Ascending aorta (tissue), 2 donors: ENCODE results near the gene CPSF3. TPM values are rescaled to one million over a fixed set of nuclear protein-coding genes. Genes with fewer than 3 reads are reported as not detected.

ENCODE experiments used
- DNase-seq, 2 donors: peaks; one replicate each; pipeline ENCODE4 v3.0.0-alpha.2; 2019; ENCODE audit warnings: low spot score in 2 of 2
- H3K27ac ChIP-seq, 2 donors: fragments of 200-600 bp; sonication (generic); one replicate each; pipeline ENCODE4 v1.5.1; 2016 to 2017; ENCODE audit warnings: mild to moderate bottlenecking in 1 of 2
- H3K27me3 ChIP-seq: fragments of 200-600 bp; sonication (generic); one replicate; pipeline ENCODE4 v1.5.1; 2017
- H3K36me3 ChIP-seq, 2 donors: fragments of 200-600 bp; sonication (generic); one replicate each; pipeline ENCODE4 v1.5.1; 2016
- H3K4me1 ChIP-seq, 2 donors: fragments of 200-600 bp; sonication (generic); one replicate each; pipeline ENCODE4 v1.5.1; 2016 to 2017; ENCODE audit warnings: mild to moderate bottlenecking in 1 of 2
- H3K4me3 ChIP-seq, 2 donors: fragments of 200-600 bp; sonication (generic); one replicate each; pipeline ENCODE4 v1.5.1; 2016 to 2017; ENCODE audit warnings: mild to moderate bottlenecking in 1 of 2
- H3K9me3 ChIP-seq, 2 donors: fragments of 200-600 bp; sonication (generic); one replicate each; pipeline ENCODE4 v1.5.1; 2016
- CTCF ChIP-seq, 3 experiments: fragments of 200-600 bp in 2 of 3; fragments of 450-650 bp in 1 of 3; sonication (generic) in 2 of 3; IDR thresholded peaks; one replicate each; pipeline ENCODE4 v1.5.1; 2016 to 2019; ENCODE audit warnings: antibody characterized with exemption in 3 of 3, mild to moderate bottlenecking in 1 of 3, moderate library complexity in 1 of 3
- intact Hi-C: fragments of 100-400 bp; cut with DNase I; formaldehyde crosslinking; loops from one replicate; pipeline ENCODE4 v1.15.1; 2023
- total RNA-seq: library from RNA; depleted of rRNA; stranded (reverse); fragments of >200 nt; gene quantifications from one replicate; pipeline ENCODE4 v1.1.0, GENCODE V29; 2016

CPSF3 gene
- total RNA-seq, 1 donor from 2014 or later: 5.3 TPM

GRCh38 chr2:9378433-9379390 lies 44.7 kb upstream of the CPSF3 start:
- intact Hi-C loops: no loop called here
- H3K4me3 ChIP-seq: no peak overlapping the region
- H3K9me3 ChIP-seq: no peaks in the 10 kb centered on the region
- peaks cover 2 to 14% of the 10 kb centered on the region in 2 donors for H3K4me1 ChIP-seq
- no peaks in the 10 kb centered on the region for H3K27me3 ChIP-seq
- no peak for TF ChIP-seq CTCF (IDR thresholded peaks at IDR 0.05)
- peak in 1 of 2 donors; percentile 89 for DNase-seq
- peaks cover 42 to 65% of the 10 kb centered on the region in 2 donors for H3K36me3 ChIP-seq
- H3K27ac ChIP-seq: peak overlapping the region; percentile 61 to 70

GRCh38 chr2:9379391-9379755 lies 44.1 kb upstream of the CPSF3 start:
- no peak overlapping the region for H3K4me3 ChIP-seq
- H3K27me3 ChIP-seq: no peaks in the 10 kb centered on the region
- no peak for TF ChIP-seq CTCF (IDR thresholded peaks at IDR 0.05)
- H3K4me1 ChIP-seq: peaks cover 2 to 14% of the 10 kb centered on the region in 2 donors
- intact Hi-C loops: no loop called here
- DNase-seq: no peak
- H3K36me3 ChIP-seq: peaks cover 36 to 64% of the 10 kb centered on the region in 2 donors
- H3K9me3 ChIP-seq: no peaks in the 10 kb centered on the region
- H3K27ac ChIP-seq: peak overlapping the region; percentile 61 to 70

- peak in 1 of 2 donors; percentile 71 for DNase-seq
- Histone ChIP-seq H3K9me3 (no peaks in the 10 kb centered on the region), H3K4me1 (peaks cover 2 to 14% of the 10 kb centered on the region in 2 donors), H3K27ac (peak overlapping the region; percentile 30 to 61), H3K4me3 (no peak overlapping the region), H3K27me3 (no peaks in the 10 kb centered on the region), H3K36me3 (peaks cover 47 to 65% of the 10 kb centered on the region in 2 donors)
- no peak for TF ChIP-seq CTCF (IDR thresholded peaks at IDR 0.05)
- intact Hi-C loops: no loop called here
Measured at GRCh38 chr2:9380702-9381628, 42.5 kb upstream of the CPSF3 start.

- H3K9me3 ChIP-seq: no peaks in the 10 kb centered on the region
- intact Hi-C loops: no loop called here
- H3K4me1 ChIP-seq: peaks cover 2 to 15% of the 10 kb centered on the region in 2 donors
- no peaks in the 10 kb centered on the region for H3K27me3 ChIP-seq
- H3K36me3 ChIP-seq: peaks cover 53 to 64% of the 10 kb centered on the region in 2 donors
- no peak overlapping the region for H3K27ac ChIP-seq
- no peak for TF ChIP-seq CTCF (IDR thresholded peaks at IDR 0.05)
- DNase-seq: no peak
- H3K4me3 ChIP-seq: no peak overlapping the region
Measured at GRCh38 chr2:9382604-9383235, 40.7 kb upstream of the CPSF3 start.

GRCh38 chr2:9384521-9384920 lies 38.9 kb upstream of the CPSF3 start:
- no peak overlapping the region for H3K27ac ChIP-seq
- H3K4me1 ChIP-seq: peaks cover 0 to 2% of the 10 kb centered on the region in 2 donors
- intact Hi-C loops: no loop called here
- H3K4me3 ChIP-seq: no peak overlapping the region
- no peaks in the 10 kb centered on the region for H3K27me3 ChIP-seq
- peaks cover 59 to 73% of the 10 kb centered on the region in 2 donors for H3K36me3 ChIP-seq
- TF ChIP-seq CTCF (IDR thresholded peaks at IDR 0.05): no peak
- no peak for DNase-seq
- no peaks in the 10 kb centered on the region for H3K9me3 ChIP-seq
